Neural progenitor cell (in vitro differentiated cells): ENCODE data around the gene RECK.

ENCODE experiments used
- CTCF ChIP-seq: fragments of 200-600 bp; sonication (generic); IDR thresholded peaks from 2 replicates; pipeline ENCODE4 v1.5.1; 2017; ENCODE audit warnings: antibody characterized with exemption, mild to moderate bottlenecking
- EZH2phosphoT487 ChIP-seq: fragments of 200-600 bp; sonication (generic); IDR thresholded peaks from 2 replicates; pipeline ENCODE4 v1.6.1; 2017; ENCODE audit warnings: antibody characterized with exemption

- TF ChIP-seq CTCF, result peak; percentile 88
- TF ChIP-seq EZH2phosphoT487, result no peak
Observed at GRCh38 chr9:36023260-36024048, 13.3 kb upstream of the RECK start.
